GM19043 (cell line): ENCODE measurements around the gene GREM1.

Source experiments
- ATAC-seq: cut with Tn5 transposase; IDR thresholded peaks from one replicate; pipeline ENCODE4 v1.9.1; 2021; ENCODE audit warnings: low read depth; ENCODE audit not compliant: unreplicated experiment

GREM1 gene

DNA sequence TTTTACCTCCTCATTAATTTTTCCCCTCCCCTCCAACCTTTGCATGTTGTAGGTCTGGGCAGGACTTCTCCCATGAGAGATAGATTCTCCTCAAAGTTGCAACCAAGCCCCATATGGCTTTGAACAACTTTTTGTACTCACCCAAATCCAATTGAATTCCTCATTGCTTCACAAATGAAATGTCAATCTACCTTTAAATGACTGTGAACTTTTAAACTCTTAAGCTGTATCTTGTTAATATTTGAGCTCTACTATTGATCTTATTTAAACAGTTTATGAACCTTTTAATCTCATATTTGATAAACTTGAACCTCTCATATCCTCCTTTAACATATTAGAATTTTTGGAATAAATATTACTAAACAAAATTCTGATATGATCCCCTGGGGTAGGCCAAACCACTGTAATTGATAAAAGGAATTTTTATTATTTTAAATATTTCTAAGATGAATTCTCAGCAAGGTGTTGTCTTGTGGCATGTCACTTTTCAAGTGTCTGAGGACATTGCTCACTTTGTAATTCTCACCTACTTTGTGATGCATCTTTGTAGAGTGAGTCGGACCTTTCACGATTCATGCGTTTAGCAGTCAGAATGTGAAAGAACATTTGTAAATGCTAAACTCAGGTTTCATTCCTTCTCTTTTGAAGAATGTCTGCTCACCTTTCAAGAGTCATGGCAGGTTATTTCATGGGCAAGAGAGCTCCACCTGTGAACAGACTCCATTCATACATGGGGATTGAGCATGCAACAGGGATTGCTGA lies 23.4 kb upstream of the GREM1 start:
- no peak for ATAC-seq

DNA sequence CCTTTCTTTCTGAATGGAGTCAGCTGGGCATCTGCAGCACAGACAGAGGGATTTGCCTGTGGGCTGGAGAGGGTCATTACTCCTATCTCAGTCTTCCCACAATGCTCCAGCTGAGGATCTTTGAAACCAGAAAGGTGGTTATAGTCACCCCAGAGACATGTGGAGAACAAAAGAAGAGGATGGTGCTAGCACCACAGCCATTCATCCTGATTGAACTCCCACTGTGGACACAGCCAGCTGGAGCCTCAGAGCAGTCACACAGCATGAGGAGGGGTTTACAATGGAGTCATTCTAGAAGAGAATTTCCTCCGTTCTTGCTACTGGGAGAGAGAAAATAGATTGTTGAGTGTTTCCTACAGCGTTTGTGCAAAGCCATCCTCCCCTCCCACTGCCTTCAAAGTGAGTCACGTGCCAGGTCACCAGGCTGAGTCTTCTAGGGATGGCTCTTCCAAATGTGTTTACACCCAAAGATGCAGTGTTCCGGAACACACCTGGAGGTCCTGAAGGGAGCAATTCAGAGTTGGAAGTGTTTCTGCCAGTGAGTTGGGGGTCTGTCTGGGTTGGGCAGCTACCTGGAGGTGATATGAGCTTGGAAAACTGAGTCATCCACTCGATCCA lies 18.9 kb upstream of the GREM1 start:
- ATAC-seq: no peak

DNA sequence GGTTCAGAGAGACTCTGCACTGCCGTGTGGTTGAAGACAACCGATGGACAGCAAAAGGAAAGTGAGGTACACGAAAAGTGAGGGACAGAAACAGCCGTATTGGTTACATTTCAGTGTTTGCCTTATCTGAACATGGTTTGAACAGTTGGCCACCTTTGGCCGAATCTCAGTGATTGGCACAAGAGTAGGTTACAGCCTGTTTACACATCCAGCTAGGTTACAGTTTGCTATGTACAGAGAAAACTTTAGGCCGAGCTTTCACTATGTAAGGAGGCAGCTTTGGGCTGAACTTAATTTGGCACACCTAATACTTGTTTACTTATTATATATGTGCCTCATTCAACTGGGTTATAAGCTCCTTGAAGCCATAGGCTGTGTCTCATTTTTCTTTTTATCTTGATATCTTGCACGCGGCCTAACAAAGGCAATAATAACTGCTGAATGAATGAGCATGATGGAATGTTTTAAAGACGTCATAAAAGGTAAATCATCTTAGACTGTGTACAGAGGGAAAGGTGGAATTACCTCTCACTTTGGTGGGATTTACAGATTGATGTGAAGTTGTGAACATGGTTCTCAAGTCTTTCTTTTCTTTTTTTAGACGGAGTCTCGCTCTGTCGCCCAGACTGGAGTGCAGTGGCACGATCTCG lies 17.2 kb upstream of the GREM1 start:
- ATAC-seq: no peak

DNA sequence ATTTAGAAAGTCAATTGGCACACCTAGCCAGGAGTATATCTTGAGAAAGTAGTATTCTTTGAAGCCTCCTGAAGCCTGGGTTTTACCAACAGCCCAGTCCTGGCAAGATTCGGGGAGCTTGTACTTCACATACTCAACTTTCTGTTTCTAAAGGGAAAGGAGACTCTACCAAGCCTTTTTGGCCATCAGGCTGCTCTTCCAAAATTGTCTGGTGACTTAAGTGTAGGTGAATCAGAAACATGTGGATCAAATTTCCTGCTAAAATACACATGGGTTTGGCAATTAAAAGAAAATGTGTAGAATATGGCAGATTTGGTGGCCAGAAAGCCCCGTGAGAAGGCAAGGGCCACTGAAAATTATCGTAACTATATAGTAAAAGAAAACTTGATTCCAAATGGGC lies 15.9 kb upstream of the GREM1 start:
- no peak for ATAC-seq

DNA sequence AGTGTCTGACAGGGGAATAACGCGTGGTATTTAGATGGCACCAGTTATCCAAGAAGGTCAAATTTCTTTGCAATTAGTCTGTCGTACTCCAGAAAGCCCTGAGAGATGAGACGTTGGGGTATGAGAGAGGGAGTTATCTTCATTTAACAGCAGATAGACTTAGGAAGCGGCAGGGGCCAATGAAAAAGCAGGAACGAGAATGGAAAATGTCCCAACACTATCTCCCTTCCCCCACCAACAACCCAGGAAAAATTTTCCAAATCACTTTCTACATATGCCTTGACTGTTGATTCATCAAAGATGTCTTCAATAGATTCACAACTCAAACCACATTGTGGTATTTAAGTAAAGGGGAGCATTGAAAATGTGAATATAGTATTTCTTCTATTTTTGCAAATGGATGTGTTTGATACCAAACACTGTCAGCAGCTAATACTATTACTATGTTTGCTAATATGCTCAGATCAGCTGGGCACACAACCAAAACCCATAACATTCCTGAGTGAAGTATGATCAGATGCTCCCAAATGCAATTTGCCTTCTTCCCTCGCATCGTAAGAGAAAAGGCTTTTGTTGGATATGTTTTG lies 13.3 kb upstream of the GREM1 start:
- ATAC-seq: no peak

DNA sequence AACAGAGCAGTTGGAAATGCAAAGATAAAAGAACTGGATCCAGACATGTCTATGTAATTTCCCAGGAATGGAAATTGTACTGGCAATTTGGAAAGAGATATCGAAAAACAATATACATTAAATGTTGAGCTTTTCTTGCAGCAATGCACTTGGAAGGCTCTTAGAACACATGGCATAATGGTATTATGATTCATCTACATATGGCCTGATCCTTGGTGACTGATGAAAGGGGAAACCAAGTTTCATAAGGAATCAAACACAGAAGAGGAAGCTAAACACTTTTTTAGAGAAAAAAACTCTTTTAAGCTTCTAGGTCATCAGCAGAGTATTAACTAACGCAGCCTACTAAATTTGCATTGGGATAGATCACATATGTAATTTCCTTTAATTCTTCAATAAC lies 12.4 kb upstream of the GREM1 start:
- no peak for ATAC-seq

DNA sequence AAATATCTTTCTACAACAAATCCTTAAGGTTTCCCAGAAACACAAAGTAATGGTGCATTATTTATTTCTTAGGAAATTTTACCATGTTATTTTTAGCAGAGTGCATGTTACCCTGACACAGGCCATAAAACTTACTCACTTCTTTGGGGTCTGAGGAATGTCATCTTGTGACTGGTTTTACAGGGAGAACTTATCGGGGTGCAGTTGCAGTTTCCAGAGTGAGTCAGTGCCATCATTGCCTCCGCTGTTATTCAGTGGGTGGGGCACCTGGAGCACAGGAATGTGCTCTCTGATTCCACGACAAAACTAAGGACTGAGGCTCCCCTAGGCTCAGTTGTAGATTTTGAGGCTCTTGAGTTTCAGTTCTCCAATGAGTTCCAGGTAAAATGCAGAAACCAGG lies 11.1 kb upstream of the GREM1 start:
- ATAC-seq: no peak

DNA sequence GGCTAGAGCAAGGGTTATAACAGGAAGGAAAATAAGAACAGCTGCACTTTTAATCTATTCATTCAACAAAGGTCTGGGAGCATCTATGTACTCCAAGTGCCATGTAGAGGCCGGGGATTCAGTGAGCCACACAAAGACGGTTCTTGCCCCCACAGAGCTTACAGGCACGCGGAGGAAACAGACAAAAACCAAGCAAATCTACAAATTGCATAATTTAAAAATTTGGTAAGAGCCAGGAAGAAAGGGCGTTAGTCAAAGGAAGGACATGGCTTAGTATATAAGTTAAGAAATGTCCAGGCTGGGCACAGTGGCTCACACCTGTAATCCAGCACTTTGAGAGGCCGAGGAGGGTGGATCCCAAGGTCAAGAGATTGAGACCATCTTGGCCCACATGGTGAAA lies 10.4 kb upstream of the GREM1 start:
- no peak for ATAC-seq

DNA sequence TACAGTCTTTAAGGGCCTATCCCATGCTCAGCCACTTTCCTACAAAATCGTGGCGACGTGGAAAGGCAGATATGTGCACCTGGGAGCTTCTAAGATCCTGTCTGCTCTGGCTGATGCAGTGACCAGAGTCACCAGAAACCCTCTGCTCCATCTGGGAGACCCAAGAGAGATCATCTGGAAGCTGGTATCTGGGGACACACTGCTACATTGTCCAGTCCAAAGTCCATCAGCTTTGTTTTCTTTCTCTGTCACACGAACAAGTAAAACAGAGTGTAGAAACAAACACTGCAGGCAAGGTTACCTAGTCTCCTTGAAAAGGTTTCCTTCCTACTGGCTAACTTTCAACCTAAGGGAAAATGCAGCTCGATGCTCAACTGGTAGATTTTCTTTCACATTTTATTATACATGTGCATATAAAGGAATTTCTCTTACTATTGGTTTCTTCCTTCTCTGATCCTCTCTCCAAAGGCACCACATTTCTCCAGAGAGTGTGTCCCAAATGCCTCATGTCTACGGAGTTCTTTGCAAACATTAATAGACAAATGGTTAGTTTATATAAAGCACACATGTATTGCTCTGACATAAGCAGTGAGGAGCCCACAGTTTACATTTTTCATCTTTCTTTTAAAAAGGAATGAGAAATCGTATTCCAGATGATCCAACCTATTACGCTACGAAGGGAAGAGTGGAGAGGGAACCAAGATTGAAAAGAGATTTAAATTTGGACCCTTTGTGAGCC lies 8.3 kb upstream of the GREM1 start:
- no peak for ATAC-seq

DNA sequence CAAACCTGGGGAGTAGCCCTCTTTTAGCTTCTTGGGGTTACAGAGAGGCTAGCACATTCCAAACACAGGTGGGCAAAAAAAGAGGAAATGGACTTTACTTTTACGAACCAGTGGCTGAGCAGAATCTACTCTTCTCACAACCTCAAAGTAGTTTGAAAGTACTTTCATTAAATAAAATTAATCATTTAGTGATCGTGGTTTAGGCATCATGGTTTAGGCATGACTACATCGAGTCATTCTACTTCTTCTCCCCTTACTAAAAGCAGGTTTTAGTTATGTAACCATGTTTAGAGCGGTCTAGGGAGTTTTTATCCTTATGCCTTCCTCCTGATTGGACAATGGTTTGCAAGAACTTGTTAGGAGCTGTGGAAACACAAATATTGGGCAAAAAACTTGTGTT lies 2.5 kb upstream of the GREM1 start:
- no peak for ATAC-seq

DNA sequence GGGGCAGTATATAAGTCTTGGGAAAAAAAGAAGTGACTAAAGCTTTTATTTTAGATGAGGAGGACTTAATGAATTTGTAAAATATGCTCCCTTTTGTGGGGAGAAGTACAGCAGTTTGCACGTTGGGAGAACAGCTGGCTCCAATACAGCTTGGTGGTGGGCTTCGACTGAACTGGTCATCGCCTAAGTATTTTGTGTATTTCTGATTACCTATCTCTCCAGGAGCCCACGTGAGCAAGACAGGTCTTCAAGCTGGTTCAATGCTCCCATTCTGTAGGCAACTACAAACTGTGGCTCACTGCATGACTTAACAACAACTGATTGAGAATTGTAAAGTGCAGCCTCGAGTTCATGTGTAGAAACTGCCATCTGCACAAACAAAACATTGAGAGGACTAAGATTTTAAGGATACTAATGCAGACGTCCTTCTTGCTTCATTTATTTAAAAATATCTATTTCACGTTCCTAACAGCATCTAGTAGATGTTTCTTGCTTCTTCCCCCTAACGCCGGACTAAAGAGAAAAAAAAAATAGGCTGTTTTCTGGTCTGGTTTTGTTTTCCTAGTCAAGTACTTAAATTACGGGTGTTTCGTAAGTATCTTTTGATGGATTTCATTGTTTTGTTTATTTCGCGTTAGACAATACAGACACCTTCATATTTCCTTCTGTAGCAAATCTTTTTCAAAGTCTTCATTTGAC lies 1.4 kb upstream of the GREM1 start:
- ATAC-seq: no peak

DNA sequence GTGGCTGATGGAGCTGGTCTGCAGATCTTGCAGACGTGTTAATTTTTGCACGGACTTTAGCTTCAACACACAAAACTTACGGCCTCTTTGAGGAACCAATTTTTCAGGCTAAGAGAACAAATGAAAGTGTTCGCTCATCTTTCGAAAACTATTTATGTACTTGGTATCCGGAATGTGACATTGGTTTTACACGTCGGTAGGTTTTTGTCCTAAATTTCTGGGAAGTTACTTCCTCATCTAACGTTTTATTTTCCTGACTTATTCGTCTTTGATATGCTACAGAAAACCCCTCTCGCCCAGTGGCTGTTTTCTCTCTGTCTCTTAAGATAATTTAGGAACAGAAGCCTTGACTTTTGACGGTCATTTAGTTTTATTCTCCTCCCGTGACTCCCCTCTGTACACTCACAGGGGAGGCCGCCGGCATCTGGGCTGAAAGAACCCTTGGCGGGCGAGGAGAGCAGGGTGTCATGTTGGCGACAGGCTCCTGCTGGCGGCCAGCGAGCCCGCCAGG lies 834 bp upstream of the GREM1 start:
- no peak for ATAC-seq

DNA sequence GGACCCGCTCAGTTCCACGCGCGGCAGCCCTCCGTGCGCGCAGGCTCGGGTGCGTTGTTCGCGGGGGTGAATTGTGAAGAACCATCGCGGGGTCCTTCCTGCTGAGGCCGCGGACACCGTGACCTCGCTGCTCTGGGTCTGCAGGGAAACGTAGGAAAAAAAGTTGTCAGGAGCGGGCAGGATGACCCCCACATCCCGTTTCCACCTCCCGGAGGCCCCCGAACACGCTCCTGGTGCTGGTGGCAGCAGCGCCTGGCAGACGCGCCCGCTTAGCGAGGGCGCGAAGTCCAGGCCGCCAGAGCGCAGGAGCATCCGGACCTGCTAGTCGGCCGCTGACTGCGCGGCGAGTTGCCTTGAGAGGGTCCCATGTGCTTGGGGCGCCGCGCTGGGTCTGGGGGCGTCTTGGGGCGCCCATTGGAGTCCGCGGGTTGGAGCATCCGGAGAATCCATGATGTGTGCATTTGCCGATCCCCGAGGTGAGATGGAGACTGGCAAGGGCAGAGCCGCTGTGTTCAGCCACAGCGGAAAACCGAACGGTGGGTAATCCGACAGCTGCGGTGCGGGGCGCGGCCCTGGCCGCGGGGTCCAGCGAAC lies 520 bp downstream of the GREM1 start:
- no peak for ATAC-seq

DNA sequence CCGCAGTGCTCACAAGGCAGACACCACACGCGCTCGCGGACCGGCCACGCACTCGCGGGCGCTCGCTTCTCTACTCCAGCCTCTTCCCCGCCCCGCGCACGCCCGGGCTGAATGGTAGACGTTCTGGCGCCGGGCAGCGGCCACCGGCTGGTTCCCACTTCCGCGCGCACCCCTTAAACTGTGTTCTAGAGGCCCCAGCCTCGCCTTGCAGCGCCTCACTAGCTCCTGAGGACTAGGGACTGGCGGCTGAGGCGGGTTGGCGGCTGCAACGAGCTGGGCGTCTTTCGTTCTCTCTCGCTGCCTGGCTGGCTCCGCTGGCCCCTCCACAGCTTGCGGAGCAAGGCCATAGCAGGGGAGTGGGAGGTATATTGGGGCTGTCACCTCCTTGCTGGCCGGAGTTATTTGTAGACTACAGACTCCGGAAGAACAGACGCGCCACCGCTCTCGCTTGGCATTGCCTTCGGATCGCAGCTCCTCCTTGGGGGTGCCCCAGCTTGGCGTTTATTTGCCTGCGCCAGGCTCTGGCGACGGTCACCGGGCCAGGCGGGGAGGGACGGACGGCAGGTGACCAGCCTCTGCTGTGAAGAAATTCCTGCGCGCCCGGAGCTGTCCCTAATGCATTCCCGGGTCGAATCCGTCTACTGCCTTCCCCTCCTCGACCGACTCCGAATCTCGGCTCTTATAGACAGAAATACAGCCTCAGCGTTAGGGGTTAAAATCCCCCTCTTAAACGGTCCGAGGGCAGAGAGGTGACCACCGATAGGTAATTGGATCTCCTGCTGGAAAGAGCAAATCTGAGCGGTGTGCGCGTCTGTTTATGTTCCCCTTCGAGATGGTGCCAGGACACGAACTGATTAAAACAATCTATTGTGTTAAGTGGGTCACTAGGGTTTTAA lies 1.3 kb downstream of the GREM1 start:
- no peak for ATAC-seq

DNA sequence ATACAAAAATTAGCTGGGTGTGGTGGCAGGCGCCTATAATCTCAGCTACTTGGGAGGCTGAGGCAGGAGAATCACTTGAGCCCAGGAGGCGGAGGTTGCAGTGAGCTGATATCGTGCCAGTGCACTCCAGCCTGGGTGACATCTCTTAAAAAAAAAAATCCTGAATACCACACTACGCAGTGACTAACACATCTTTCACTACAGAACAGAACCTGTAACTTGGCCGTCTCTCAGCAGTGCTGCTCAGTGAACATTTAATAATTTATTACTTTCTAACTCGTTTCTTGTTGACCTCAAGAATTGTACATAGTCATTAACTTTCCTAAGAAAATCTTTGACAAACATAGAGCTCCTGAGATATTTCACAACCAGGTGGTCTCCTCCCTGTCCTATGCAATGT lies 3.8 kb downstream of the GREM1 start:
- no peak for ATAC-seq

DNA sequence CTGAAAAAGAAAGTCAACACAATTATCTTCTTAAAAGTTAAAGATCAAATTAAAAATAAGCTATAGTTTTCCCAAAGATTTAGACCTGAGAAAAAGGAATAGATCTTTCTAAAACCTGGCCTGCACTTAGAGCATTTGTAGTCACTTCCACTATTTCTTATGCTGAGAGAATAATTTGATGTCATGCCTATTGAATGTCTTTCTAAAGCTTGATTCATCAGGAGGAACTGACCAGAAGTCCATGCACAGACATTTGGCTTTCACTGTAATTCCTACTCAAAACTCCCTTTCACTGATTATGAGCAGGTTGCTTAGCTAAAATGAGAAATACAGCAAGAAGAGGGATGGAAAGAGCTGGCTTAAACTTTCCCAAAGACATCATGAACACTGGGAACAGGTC lies 4.3 kb downstream of the GREM1 start:
- ATAC-seq: no peak

DNA sequence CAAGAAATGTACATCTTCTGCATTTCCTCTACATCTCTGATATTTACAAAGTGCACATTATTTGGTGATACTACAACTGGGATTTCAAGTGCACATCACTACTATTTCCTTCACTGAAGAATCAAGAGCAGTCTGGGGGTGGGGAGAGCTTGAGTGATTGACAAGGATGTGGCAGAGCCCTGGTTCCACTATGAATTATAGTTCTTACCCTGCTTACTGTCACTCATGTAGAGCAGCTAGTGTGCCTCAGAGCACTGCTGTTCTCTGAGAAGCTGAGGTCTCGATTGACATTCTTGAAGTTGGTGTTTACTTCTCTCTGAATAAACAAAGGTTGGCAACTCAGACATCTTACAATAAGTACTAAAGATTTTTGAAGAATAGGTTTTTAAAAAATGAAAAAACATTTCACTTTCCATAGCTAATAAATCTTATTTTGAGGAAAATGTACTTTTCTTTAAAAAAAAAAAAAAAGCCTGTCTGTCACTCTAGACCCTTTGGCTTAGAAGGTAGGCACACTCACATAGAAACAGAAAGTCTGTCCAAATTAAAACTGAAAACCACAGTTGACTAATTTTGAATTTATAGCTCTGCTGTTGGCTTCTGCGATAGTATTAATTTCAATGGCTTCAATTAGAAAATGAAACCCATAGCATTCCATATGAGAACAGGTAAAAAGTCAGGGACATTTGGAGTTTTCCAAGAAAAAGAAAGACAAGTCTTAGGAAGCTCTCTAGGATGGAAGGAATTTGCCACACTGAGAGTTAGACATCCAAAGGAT lies 5.6 kb downstream of the GREM1 start:
- ATAC-seq: peak; percentile 91
